ENCODE results near the gene FRRS1L.

FRRS1L gene

GRCh38 chr9:109166771-109167601 lies at the start of gene FRRS1L:
FRRS1L (minus strand) TSS chr9:109167249; CDS start chr9:109167138, 111 bp downstream.
- no peak for DNase-seq

DNA sequence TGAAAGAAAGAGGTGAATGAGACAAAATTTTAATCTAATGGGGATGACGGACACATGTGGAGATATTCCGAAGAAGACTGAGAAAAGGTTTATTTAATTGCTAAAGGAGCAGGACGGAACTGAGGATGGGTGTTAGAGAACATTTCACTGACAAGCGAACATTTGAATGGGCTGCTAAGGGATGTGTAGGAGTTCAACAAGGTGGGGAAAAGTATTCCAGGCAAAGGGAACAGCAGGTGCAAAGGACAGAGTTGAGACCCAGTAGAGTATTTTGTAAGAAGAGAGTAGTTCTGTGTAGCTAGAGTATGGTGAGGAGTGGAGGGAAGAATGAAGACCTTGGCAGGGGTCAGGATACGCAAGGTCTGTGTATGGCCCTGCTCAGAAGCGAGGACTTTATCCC lies 47.4 kb upstream of the FRRS1L start:
- no peak for DNase-seq

- no peak for DNase-seq
Observed at GRCh38 chr9:109213285-109214121, 46.5 kb upstream of the FRRS1L start.

- DNase-seq, result no peak
Observed at GRCh38 chr9:109212768-109213167, 45.7 kb upstream of the FRRS1L start.

DNA sequence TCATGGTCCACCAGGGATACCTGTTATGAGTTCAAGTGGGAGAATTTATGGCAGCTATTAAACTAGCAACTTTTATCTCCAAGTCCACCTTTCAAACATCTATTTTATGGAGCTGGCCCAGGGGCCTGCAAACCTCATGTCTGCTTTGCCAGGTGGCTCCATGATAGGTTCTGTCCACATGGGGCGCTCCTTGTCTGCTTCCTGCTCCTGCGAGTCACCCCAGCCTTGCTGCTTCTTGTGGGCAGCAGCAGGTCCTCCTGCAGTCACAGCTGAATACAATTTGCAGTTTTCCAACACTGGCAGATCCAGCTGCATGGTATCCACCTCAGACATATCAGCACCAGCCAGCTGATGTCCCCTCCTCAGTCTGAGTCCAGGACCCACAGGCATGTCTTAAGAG lies 39.6 kb upstream of the FRRS1L start:
- DNase-seq, result no peak

DNA sequence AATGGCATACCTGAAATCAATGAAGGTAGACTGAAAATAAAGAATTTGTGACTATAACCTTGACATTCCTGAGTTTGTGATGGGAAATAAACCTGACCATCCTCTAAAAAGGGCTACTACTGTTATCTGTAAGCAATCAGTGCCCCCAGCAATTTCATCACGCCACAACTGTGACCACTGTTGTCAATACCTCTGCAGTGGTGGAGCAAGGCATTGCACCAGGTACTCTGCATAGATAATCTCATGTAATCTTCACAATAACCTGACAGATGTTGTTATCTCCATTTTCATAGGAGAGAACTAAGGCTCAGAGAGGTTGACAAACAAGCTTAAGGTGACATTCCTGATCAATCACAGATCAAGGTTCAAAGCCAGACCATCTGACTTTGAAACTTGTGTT lies 38.5 kb upstream of the FRRS1L start:
- DNase-seq, result no peak

GRCh38 chr9:109203761-109204360 lies 36.8 kb upstream of the FRRS1L start:
- DNase-seq, result no peak

DNA sequence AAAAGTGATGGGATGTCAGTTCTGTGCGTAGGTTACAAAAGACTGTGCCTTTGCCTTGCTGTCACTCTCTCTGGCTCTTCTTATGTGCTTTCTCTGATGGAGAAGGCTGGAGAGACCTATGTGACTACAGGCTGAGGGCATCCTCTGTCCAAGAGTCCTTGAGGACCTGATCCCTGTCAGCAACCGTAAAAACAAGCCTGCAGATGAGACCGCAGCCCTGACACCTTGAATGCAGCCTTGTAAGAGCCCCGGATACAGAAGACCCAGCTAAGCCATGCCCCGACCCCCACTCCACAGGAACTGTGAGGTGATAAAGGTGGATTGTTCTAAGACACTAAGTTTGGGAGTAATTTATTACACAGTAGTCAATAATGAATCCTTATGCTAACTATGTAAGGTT lies 32.6 kb upstream of the FRRS1L start:
- no peak for DNase-seq

DNA sequence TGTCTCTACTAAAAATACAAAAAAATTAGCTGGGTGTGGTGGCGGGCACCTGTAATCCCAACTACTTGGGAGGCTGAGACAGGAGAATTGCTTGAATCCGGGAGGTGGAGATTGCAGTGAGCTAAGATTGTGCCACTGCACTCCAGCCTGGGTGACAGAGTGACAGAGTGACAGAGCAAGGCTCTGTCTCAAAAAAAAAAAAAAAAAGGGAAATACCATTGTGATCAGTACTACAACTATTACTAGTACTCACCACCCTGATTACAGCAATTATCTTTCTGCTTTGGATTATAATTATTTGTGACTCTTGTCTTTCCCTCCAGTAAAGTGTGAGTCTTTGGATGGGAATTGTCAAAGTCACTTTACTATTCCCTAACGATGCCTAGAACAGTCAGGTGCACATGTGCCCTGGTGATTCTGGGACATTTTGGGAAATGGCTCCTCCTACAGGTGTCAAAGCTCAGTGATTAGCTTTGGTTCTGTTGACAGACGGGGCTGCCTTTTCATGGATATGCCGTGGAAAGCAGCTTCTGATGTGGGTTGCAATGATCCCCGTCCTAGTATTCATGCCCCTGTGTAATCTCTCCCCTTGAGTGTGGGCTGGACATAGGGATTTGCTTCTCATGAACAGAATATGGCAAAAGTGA lies 31.8 kb upstream of the FRRS1L start:
- DNase-seq, result no peak

- no peak for DNase-seq
Observed at GRCh38 chr9:109193974-109194556, 27.0 kb upstream of the FRRS1L start.

DNA sequence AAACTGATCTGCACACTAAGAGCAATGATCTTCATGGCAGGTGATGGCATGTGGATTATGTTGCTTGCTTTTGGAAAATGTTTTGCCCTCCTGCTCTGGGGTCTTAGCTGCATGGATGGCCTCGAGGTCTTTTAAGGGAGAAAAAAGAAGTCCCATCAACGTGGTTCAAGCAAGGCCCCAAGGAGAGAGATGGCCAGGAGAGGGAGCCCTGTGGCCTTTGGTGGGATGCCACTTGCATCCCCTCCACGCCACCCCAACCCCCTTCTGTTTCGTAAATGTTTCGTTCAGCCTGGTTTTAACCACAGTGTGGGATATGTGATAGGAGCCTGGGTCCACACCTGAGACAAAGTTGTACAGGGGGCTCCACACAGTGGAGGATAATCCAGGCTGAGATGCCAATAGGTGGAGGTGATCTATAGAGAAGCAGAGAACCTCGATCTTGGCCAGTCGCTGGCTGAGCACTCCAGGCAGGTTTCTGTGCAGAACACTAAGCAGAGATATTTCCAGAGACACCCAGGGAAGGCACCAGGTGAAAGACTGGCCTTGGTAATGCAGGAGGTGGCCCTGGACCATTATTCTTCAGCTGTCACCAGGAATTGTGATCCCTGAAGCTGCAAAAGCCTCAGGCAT lies 25.8 kb upstream of the FRRS1L start:
- DNase-seq, result no peak

DNA sequence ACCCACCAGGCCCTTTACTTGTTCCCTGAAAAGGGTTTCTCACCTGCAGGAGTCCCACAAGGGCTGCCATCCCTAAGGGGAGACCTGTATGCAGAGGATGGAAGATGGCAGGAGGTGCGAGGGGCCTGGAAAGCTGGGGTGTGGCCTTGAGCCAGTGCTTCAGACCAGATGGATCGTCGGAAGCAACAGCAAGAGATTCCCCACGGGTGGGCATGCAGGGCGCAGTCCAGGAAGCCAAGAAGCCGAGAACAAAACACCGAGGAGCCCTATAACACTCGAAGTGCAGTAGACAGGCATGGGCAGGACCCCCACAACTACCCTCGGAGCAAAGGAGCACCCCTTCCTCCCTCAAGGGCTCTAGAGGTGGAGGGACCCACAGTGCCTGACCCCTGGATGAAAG lies 24.7 kb upstream of the FRRS1L start:
- DNase-seq, result no peak

GRCh38 chr9:109190151-109190550 lies 23.1 kb upstream of the FRRS1L start:
- no peak for DNase-seq

- no peak for DNase-seq
Observed at GRCh38 chr9:109186857-109187520, 19.9 kb upstream of the FRRS1L start.

- no peak for DNase-seq
Observed at GRCh38 chr9:109182940-109183798, 16.1 kb upstream of the FRRS1L start.

- no peak for DNase-seq
Observed at GRCh38 chr9:109182550-109182939, 15.5 kb upstream of the FRRS1L start.

- no peak for DNase-seq
Observed at GRCh38 chr9:109181284-109181683, 14.2 kb upstream of the FRRS1L start.

- no peak for DNase-seq
Observed at GRCh38 chr9:109179801-109180523, 12.9 kb upstream of the FRRS1L start.

GRCh38 chr9:109176963-109177362 lies 9.9 kb upstream of the FRRS1L start:
- DNase-seq, result no peak

- no peak for DNase-seq
Observed at GRCh38 chr9:109176386-109176785, 9.3 kb upstream of the FRRS1L start.
